Right lobe of liver (tissue), 4 donors: ENCODE results near the gene DSCAML1.

Experiments used
- POLR2A ChIP-seq: fragments of 450-650 bp; IDR thresholded peaks from one replicate; pipeline ENCODE4 v1.6.1; 2017; ENCODE audit warnings: antibody characterized with exemption, mild to moderate bottlenecking
- TF ChIP-seq, protein P1 (sequence below), 4 donors: fragments of 200-600 bp in 3 of 4; fragments of 450-650 bp in 1 of 4; IDR thresholded peaks; one replicate each; pipeline versions ENCODE4 v1.5.1 to v1.8.0; 2016 to 2022; ENCODE audit warnings: antibody characterized with exemption in 4 of 4, mild to moderate bottlenecking in 2 of 4
- donor health status: DM: no; HTN: no; CAD: no.
- donor health status: DM: no; HTN: no; CAD: no.
- donor health status: DM: no; HTN: yes; CAD: no.

GRCh38 chr11:117697319-117697718, 99.7 kb downstream of the DSCAML1 start:
- no peak for TF ChIP-seq POLR2A
- TF ChIP-seq, protein P1, sequence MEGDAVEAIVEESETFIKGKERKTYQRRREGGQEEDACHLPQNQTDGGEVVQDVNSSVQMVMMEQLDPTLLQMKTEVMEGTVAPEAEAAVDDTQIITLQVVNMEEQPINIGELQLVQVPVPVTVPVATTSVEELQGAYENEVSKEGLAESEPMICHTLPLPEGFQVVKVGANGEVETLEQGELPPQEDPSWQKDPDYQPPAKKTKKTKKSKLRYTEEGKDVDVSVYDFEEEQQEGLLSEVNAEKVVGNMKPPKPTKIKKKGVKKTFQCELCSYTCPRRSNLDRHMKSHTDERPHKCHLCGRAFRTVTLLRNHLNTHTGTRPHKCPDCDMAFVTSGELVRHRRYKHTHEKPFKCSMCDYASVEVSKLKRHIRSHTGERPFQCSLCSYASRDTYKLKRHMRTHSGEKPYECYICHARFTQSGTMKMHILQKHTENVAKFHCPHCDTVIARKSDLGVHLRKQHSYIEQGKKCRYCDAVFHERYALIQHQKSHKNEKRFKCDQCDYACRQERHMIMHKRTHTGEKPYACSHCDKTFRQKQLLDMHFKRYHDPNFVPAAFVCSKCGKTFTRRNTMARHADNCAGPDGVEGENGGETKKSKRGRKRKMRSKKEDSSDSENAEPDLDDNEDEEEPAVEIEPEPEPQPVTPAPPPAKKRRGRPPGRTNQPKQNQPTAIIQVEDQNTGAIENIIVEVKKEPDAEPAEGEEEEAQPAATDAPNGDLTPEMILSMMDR (IDR thresholded peaks at IDR 0.05): no peak
